Measurements from ENCODE around the gene HSD17B8.

Gene HSD17B8

DNA sequence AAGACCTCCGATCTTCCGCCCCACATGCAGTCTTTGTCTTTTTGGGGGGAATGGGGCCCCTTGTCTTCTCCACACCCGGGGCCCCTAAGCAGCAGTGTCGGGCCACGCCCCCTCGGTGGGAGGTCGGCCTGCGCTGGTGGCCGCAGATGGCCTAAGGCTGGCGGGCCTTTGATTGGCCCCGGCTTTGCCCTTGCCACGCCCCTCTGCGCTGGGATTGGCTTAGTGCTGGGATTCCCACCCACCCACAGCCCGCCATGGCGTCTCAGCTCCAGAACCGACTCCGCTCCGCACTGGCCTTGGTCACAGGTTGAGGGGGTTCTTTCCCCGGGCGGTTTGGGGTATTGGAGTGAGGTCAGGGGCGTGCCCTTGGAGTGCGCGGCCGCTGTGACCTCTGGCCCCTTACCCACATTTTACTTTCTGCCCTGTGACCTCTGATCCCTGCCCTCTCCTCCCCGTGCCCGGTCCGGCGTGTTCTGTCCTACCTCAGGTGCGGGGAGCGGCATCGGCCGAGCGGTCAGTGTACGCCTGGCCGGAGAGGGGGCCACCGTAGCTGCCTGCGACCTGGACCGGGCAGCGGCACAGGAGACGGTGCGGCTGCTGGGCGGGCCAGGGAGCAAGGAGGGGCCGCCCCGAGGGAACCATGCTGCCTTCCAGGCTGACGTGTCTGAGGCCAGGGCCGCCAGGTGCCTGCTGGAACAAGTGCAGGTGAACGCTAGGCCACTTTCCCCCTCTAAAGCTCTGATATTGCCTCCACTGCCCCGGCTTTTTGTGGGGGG lies at the start of gene HSD17B8:
TSS of gene HSD17B8 (plus strand) at position 241 of the 776 bp plus-strand sequence. CDS start at position 255, 14 bp downstream.
- DNase-seq, result peak; percentile 65

DNA sequence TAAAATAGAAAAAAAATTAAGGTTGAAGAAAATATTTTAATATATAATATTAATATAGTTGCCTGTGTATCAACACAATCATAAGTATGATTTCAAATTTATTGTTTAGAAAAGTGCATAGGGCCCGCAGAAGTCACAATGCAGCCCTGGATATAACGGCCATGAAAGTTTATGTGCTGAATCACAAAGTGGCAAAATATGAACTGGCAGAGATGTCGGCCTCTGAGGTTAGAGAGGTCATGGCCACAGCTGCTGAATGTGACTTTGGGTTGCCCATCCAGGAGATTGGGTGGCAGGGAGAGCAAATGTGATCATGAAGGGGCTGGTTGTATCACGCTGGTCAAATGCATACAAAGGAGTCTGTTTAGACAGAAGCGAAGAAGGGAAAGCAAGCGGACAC lies 47.9 kb upstream of the HSD17B8 start:
- DNase-seq, result no peak

DNA sequence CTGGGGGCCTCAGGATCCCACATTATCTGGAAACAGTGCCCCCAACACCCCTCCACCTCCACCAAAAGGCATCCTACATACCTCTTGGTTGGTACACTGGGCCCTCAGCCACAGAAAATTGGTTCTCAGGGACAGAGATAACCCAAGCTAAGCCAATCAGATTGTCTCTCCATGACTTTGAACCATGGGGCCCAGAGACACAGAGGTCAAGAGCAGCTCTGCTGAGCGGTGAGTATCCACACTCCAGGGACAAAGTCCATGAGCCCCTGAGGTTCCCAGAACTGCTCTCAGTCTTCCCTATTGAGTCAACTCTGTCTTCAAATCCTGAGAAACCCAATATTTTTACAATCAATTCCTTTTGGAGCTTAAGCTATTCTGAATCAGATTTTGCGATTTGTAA lies 47.5 kb upstream of the HSD17B8 start:
- DNase-seq, result no peak

DNA sequence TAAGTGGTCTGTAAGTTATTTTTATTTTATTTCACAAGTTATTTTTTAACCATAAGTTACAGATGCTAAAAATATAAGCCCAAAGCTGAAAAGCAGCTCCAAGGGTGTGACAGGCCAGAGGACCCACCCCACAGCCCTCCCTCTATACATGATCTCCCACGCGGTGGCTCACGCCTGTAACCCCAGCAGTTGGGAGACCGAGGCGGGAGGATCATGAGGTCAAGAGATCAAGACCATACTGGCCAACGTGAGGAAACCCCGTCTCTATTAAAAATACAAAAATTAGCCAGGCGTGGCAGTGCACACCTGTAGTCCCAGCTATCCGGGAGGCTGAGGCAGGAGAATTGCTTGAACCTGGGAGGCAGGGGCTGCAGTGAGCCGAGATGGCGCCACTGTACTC lies 44.4 kb upstream of the HSD17B8 start:
- no peak for DNase-seq

DNA sequence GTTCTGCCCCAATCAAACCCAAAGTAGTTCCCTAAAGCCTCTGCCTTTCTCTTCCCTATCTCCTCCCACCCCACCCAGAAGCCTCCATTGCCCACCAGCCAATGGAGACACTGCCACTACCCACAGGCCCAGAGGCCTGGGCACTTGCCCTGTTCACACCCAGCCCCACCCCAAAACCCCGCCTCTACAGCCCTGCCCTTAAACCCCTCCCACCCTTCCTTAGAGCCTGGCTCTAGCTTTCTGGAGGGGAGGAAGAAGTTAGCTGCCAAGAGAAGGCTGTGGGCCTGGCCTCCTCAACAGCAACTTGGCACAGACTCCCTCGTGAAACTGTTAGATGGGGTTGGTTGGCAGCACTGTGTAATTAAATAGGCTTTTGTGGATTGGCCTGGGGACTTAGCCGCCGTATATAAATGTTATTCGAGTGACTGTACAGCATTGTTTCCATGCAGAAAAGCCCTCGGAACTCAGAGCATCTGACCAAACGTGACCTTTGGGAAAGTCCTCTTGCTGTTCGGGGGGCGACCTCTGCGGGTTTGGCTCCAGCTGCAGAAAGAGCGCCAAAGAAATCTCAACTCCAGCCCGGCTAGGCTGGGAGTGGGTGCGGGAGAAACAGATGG lies 43.6 kb upstream of the HSD17B8 start:
- peak; percentile 97 for DNase-seq

DNA sequence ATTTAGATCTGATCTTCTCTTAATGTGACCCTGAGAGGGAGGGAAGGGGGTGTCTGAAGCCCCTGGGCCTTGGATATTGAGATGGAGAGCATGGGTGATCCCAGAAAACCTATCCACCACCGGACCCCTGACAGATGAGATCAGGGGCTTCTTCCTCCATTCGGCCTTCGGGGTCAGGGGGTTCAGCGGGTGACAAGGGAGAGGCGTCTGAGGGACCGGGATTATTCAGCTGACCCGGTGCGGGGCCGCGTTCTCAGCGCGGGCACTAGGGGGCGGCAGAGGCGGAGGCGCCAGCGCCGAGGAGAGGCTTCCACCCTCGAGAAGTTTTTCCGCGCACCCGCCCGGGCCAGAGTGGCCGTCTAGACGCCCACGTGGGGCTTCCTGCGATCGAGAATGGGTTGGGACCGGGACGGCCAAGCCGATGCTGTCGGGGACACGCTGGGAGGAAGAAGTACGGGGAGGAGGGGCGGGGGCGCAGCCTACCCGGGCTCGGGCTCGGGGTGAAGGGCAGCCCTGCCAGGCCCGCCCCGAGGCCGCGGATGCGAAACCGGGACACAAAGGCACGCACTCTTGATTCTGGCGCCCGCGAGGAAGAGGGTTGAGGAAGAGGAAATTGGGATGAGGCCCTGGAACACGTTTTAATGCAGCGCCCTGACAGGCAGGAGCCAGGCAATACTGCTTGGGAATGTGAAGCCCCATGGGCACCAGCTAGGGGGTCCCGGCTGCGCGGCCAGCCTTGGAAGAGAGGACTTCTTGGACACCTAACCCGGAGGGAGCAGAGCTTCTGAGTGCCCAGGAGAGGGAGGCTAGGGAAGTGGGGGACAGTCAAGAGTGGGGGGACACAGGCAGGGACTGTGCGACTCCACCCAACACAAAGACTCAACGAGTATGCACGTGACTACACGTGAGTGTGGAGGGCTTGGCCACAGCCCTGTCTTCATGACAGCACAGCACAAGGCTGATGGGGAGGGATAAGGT lies 42.8 kb upstream of the HSD17B8 start:
- DNase-seq, result peak; percentile 31

DNA sequence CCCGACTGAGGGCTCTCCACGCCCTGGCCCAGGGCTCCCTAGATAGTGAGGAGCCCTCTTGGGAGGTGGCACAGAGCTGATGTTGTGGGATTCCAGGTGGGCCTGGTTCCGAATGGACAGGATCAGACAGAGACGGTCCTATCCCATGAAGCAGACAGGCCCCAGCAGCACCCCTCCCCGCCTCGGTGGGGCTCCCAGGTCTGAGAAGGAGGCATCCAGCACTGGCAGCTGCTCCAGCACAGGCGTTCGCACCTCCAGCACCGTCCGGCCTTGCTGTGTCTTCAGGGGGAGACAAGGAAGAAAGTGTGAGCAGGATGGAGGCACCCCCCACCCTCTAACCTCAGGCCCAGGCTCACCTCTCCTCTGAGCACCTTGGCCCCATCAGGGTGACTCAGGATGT lies 40.9 kb upstream of the HSD17B8 start:
- DNase-seq, result no peak

DNA sequence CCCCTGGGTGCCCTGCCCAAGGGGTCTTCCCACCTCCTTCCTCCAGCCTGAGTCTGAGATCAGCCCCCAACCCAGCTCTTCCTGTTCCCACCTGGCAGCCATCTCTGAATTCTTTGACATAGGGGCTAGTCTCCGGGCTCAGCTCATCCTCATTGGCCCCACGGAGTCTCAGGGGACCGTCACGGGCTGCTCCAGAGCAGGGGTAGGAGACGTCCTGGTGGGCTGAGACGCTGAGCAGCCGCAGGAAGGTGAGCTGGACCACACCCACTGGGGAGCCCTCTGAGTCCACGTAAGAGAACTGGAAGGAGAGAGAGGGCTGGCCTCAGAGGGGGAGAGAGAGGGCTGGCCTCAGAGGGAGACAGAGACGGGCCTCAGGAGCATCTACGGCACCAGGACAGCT lies 40.3 kb upstream of the HSD17B8 start:
- no peak for DNase-seq

DNA sequence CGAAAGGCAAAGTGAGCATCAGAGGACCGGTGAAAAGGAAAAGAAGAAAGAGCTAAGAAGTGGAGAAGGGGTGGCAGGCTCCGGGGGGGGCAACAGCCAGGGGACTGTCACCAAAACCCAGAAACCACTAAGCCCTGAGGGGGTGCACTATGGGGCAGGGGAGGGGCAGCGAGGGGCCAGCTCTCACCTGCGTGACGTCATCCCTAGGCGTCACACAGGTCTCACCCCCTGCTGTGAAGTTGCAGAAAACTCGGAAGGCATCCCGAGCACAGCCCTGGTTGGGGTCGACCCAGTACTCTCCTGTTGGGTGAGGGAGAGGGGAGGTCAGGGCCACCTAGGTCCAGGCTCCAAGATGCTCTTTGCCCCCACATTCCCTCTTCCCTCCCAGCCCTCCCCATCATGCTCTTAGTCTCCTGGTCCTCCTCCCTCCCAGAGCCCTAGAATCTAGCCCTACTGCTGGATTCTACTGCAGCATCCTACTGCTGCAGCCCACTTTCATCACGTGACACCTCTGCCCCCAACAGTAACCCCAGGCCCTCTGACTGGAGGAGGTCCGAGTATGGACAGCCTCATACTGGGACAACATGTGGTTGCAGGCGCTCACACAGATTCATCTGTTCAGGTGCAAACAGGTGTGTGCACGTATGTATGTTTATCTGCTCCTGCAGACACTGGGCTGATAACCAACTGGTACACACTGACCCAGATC lies 39.6 kb upstream of the HSD17B8 start:
- no peak for DNase-seq

DNA sequence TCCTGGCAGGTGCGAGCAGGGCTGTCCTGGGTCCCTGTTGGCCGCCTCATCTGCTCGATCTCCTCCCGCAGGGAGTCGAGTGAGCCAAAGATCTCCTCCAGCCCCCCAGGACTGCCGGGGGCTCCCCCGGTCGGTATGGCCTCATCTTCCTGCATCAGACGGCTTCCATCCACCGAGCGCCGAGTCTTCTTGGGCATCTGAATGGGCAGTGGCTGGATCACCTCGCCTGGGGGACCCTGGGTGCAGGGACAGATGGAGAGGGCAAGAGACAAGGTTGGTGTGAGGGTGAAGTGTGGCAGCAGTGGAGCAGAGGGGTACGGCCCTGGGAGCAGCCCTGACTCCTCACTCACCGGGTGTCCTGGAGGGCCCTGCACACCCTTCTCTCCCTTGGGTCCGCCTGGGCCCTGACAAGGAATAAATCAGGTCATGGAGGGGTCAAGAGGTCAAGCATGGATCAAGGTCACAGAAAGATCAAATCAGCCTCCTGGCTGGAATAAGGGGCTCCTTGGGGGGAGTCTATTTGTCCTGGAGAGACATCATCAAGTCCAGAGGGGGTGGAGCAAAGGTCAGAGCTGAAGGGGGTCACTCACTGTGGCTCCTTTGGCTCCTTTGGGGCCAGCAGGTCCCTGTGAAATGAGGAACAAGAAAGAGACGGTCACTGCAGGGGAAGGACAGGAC lies 38.7 kb upstream of the HSD17B8 start:
- no peak for DNase-seq

DNA sequence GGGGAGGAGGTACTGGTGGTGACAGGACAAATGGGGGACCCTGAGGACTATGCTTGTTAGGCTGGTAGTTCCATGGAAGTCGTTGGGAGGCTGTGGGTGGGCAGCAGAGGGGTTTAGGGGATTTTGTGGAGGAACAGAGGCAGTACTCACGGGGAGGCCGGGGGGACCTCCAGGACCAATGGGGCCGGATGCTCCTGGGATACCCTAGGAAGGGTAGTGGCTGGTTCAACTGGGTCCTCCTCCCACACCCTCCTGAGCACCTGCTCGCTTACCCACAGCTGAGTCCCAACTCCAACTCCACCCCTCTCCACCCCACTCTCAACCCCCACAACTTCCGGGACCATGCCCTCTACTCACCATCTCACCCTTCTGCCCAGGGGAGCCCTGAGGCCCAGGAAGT lies 38.1 kb upstream of the HSD17B8 start:
- no peak for DNase-seq

DNA sequence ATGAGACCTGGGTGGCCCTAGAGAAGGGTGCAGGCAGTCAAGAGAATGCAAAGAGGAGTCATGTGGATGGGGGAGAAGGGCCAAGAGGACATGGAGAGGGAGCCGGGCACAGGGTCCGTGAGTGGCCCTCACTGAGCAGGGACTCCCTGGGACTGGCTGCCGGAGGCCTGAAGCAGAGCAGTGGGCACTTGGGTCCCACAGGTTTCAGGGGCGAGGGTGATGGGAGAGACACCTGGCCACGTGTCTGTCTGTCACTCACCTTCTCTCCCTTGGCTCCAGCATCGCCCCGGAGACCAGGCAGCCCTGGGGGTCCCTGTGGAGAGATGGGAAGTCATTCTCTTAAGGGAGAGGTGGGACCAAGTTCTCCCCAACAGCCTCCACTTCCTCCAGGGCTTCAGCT lies 37.6 kb upstream of the HSD17B8 start:
- DNase-seq, result no peak

DNA sequence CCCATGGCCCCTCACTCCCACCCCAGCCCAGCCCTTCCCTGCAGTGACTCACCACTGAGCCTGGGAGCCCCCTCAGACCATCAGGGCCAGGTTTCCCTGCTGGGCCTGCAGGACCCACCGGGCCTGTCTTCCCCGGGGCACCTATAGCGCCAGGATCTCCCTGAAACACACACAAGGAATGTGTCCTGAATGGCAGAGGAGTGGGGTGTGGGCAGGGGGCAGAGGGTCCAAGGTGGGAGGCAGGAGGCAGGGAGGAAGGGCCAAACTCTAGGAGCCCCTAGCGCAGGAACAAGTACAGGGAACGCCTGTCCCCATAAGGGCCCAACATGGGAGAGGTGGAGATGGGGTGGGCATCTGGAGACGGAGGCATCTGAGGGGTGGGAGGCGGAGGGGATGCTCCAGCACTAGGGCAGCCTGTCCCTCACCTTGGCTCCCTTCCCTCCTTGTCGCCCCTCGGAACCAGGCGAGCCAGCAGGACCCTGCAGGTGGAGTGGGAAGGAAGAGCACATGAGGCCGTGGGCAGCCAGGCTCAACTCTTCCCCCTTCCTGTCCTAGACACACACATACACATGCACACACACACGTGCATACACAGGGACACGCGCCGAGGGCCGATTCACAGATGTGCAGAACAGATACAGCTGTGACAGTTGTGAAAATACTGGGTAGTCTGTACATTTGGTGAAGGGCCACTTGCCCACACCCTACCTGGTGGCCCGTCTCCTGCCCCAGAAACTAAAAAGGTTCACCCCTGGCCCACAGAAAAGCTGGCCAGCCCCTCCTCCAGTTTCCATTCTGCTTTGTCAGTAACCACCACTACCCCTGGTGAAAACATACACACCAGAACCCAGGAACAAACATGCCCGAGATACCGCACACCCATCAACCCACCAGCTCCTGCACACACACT lies 36.8 kb upstream of the HSD17B8 start:
- no peak for DNase-seq

DNA sequence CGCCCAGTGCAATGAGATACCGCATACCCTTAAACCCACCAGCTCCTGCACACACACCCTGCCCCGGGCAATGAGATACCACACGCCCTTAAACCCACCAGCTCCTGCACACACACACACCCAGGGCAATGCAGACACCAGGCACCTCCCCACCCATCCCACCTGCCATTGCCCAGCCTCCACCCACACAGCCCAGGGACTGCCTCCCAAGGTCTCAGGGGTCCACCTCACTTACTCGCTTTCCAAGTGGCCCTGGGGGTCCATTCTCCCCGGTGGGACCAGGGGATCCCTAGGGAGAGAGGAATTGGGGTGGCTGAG lies 36.2 kb upstream of the HSD17B8 start:
- no peak for DNase-seq

DNA sequence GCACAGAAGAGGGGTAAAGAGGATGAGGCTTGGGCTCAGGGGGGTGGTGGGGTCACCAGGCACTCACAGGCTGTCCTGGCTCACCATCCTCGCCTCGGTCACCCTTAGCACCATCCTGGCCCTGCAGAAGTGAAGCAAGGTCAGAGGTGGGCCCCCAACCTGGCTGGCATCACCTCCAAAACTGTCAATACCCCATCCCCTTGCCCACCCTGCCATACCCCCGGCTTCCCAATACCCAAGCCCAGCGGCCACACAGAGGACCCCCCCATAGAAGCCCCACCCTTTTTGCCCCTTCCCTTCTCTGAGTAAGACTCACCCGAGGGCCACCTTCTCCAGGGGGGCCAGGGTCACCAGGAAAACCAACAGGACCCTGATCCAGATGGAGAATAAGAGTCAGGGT lies 35.8 kb upstream of the HSD17B8 start:
- no peak for DNase-seq

DNA sequence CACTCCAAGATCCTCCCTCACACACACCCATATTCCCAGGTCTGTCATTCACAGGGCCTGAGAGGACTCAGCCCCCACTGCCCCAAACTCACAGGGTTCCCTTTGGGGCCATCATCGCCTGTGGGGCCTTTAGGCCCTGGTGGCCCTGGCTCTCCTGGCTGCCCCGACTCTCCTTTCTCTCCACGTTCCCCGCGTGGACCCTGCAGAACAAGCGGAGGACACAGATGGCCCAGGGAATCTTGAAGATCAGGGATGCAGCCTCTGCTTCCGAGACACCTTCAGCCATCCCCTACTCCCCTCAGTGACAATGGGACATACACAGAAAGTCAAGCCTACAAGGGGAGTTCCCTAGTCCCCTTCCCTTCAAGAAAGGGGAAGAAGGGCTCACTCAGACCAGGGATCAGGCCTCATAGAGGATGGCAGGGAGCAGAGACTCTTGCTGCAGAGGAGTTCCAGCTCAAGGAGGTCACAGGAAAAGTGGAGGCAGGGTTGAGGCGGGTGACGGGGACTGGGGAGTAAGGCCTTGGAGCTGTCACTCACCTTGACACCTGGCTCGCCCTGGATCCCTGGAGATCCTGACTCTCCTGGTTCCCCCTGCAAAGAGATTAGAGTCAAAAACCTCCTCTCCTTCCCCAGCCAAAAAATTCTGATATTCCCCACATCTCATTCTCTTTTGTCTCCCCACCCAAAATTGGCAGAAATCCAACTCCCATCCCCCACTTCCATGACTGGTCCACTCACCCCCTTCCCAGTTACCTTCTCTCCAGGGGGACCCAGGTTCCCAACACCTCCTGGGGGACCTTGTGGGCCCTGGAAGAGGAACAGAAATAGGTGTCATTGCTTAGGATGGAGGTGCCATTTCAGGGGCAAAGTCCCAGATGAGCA lies 34.9 kb upstream of the HSD17B8 start:
- DNase-seq, result no peak

DNA sequence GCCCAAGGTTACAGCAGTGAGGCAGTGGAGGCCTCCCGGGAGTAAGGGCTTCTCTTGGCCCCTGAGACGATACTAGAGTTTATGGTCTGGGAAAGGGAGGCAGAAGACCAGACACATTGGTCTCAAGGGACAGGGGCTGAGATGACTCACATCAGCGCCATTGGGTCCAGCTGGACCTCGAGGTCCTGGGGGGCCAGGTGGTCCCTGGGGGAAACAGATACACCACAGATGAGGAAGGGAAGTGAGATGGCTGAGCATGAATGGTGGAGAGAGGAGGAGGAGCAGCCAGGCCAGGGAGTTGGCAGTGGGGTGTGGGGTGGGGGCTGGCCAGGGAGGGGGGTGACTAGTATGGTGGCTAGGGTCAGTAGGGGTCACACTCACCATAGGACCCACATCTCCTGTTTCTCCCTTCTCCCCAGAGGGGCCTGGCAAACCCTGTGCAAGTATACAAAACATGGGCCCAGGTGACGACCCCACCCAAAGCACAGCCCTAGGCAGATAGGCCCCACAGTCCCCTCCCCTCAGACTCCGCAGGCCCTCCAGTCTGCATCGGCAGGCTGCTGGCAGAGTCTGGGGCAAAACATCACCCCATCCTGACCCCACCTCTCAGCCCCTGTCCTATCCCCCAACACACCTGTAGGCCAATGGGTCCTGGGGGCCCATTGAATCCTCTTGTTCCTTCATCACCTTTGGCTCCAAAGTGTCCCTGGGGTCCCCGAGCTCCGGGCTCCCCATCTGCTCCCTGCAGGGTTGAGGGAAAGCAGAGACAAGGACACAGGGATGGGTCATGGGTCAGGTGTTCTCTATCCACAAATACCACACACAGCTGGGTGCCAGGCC lies 34.1 kb upstream of the HSD17B8 start:
- DNase-seq, result no peak

DNA sequence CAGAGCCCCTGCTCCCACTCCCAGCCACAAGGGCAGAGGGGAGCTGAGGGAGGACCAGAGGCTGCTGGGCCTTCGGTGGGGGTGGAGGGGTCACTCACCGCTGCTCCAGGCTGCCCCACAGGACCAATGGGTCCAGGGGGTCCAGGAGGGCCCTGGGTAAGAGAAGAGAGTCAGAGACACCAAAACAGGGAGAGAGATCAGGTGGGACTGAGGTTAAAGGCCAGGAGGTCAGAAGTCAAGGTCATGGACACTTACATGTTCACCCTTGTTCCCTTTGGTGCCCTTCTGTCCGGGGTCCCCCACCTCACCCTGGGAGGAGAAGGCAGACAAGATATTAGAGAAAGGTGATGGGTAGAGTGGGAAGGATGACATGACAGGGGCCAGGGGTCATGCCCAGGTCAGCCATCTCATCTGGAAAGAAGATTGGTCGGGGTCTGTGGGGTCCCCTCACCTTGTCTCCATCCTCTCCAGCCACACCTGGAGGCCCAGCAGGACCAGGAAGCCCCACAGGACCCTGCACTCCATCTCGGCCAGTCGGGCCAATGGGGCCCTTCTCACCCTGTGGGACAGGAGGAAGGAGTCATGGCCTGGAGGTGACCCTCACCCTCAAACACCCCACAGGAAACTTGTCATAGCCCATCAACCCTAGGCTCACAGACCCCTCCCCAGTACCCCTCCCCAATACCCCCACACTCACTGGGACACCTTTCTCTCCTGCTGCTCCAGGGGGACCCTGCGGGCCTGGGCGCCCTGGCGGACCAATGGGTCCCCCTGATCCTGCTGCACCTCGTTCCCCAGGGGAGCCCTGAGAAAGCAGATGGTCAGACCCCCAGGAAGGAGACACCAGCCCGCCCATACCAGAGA lies 33.2 kb upstream of the HSD17B8 start:
- no peak for DNase-seq
